GM19025 (cell line): Measurements from ENCODE around the gene LAMTOR5.

Source experiments
- ATAC-seq: cut with Tn5 transposase; IDR thresholded peaks from one replicate; pipeline ENCODE4 v1.9.1; 2021; ENCODE audit warnings: mild to moderate bottlenecking, low read depth, moderate library complexity; ENCODE audit not compliant: unreplicated experiment

Gene LAMTOR5

DNA sequence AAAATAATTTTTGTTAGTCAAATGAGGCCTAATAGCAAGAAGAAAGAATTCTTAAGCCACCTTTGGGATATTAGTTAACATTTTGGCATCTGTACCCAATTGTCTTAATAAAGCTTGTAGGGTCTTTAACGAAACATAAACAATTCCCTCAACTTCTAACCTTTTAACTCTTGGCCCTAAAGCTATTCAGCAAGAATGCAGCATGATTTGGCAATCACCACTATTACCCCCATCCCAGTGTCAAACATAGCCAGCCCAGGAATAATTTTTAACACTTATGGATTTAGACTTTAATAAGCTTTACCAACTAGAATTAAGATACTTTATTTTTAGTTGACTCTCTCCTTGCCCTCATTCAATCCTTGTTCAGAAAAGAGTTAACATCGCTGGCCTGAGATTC is 14.2 kb downstream of the LAMTOR5 start:
- ATAC-seq: no peak

DNA sequence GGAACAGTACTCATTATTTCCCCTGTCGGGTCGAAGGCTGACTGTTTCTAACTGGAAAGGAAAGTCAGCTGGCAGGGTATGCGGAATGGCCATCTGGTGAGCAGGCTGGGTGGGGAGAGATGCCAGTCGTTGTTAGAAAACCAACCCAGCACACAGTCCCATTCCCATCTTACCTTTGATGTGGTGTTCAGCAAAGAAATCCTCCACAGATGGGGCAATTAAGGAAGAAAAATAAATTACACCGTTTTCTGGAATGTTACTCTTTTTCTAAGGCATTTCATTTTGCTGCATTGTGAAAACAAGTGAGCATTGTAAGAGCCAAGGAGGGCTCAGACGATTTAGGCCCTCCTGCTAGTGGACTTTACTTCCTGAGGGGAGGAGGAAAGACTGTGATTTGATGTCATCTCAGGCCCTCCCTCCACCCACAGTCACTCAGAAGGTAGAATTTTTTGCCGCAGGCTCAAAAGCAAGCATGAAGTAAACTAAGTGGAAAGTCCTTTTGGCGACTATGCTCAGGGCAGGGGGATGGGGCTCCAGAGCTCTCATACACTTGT is 16.7 kb downstream of the LAMTOR5 start, which contains the start of gene SLC16A4:
TSS of gene SLC16A4 (minus strand) at position 335 of the 554 bp plus-strand sequence. CDS start 1,703 bp downstream, outside the sequence.
- no peak for ATAC-seq

DNA sequence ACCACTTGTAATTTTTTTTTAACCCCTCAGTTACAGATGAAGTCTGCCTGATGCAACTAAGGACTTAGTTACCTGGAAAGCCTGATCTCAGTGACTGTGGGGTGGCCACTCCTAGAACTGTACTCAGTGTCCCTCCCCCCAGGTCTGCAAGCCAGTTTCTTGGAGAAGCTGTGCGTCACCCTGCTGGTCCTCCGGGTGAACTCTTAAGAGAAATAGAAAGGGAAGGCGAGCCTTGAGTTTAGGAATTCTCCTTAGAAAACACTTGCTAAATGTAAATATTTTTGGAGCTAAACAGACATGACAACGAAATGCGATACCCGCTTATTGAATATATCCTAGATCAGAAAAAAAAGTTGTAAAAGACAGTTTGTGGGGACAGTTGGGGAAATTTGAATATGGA is 17.4 kb downstream of the LAMTOR5 start:
- no peak for ATAC-seq

DNA sequence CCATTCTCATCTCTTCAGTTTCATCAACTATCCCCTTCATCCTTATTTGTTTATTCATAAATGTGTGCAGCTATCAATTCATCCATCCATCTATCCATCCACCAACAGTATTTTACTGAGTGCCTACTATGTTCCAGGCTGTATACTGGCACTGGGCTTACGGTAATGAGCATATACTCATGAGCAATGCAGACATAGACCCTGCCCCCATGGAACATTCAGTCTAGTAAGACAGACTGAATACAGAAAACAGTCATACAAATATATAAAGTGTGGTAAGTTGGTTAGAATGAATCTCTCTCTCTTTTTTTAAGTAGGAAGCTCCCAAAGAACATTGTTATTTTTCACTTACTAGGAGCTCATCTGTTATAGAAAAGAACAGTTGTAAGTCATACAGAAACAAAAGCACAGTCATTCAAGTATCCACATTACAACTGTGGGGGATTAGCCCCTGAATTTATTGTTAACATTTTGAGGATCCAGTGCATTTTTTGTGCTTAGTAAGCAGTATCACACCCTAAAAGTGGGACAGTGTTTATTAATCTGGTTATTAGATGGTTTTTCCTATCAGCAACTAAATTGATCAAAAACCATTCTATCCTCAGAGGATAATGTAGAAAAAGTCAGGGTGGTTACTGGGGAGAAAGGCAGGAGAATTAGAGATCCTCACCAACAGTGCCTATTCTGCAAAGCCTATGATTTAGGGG is 20.3 kb downstream of the LAMTOR5 start:
- ATAC-seq: no peak

DNA sequence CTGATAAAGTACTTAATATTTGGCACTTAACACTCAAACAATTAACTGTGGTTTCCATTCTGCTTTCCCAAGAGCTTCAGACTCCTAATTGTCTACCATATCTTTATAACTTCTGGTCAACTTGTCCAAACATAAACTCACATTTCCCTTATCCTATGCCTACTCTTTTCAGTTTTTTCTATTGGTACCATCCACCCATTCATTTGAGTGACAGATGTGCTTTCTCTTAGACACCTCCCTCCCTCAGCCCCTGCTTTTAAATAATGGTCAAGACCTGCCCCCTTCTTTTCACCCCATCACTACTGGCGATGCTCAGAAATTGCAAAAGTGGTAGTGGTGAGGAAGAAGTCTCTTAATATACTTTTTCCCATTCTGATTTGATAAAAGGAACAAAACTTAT is 22.1 kb downstream of the LAMTOR5 start:
- ATAC-seq: no peak

DNA sequence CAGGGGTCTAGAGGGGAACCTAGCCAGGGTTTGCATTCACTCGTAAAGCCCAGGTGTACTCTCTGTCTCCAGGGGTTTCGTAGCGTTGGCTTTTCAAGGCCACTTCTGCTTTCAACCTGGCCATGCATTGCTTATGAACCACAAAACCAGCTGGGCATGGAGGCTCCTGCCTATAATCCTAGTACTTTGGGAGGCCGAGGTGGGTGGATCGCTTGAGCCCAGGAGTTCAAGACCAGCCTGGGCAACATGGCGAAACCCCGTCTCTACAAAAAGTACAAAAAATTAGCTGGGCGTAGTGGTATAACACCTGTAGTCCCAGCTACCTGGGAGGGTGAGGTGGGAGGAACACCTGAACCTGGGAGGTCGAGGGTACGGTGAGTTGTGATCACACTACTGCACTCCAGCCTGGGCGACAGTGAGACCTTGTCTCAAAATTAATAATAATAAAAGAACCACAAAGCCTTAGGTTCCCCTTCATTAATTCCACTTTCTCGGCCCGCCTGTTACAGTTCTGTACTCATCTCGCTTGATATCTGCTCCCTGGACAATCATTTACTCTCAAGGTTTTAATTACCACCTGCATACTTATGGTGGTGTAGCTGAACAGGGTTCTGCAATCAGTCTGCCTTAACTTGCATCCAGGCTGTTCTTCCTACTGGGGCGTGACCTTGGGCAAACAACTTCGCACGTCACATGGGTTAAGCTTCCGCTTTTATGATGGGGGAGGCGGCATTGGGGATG is 22.7 kb downstream of the LAMTOR5 start:
- ATAC-seq: no peak

DNA sequence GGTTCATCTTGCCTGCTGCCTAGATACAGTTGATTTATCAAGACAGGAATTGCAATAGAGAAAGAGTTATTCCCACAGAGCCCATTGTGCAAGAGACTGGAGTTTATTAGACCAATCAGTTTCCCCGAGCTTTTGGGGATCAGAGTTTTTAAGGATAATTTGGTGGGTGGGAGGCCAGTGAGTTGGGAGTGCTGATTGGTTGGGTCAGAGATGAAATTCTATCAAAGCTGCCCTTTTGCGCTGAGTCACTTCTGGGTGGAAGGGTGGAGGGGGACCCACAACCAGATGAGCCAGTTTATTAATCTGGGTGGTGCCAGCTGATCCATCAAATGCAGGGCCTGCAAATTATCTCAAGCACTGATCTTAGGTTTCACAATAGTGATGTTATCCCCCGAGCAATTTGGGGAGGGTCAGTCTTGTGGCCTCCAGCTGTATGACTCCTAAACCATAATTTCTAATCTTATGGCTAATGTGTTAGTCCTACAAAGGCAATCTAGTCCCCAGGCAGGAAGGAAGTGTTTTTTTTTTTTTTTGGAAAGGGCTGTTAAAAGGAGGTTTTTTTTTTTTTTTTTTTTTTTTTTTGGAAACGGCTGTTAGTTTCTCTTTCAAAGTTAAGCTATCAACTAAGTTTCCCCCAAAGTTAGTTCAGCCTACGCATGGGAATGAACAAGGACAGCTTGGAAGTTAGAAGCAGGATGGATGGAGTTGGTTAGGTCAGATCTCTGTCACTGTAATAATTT is 24.1 kb downstream of the LAMTOR5 start:
- no peak for ATAC-seq

DNA sequence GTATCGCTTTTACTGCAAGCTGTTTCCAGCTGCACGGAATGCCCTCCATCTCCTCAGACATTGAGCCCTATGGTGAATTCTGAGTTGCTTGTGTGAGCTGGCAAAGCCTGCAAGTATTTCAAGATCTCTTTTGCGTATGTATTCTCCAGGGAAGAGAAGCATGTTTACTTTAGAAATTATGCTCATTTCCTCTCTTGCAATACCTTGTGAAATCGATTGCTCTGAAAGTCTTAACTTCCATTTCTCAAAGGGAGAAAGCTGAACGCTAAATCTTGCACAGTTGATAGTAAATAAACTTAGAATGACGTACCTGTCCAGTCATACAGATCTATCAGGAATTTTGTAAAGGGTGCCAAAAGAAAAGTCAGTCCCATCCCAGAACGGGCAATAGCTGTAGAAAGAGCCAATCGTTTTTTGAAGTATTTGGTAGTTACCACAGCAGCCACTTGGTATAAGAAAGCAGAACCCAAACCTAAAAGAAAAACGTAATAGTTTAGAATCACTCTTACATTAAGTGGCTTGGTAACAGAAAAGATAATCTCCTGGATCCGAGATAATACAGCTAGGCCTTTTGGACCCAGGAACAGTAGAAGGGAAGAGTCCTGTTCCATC is 26.7 kb downstream of the LAMTOR5 start:
- no peak for ATAC-seq

DNA sequence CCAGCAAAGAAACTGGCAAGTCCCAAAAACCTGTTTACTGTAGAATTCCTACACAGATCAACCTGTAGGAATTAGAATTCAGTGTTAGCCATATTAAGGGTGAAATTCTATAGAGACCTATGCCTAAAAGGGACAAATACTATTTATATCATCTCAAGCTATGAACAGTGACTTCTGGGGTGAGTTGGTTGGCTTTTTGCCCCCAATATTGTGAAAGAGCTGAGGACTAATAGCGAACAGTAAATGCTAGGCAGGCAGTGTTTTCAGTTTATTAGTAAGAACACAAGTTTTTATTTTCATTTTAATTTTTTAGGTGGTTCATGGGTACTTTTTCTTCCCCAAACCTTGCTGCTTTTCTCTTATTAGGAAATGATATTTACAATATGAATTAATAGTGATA is 32.0 kb downstream of the LAMTOR5 start:
- ATAC-seq: no peak

DNA sequence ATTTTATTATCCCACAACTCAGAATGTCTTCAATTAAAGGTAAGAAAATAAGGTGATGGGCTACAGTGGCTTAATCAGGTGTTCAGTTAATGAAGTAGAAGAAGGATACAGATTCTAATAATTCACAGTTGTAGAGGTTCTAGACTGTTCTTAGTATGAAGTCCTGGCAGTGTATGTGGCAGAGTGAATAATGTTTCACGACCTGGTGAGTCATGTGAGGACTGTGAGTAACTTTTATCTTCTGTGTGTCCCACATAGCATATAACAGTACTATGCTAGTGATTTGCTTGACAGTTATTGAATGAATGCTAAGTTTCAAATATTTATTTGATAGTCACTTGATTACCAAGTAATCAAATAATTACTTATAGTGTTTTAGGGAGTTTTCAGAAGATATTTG is 36.7 kb downstream of the LAMTOR5 start:
- ATAC-seq: no peak

DNA sequence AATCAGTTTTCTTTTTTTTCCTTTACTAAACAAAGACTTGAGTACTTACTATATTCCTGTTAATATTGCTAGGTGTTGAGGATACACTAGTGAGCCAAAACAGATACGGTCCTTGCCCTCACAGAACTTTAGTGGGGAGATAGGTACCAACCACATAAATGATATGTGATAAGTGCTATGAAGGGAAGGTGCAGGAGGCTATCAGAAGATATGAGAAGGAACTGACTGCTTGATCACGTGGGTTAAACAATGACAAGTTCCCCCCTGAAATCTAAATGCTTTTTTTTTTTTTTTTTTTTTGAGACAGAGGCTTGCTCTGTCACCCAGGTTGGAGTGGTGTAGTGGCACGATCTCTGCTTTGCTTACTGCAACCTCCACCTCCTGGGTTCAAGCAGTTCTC is 43.3 kb downstream of the LAMTOR5 start:
- no peak for ATAC-seq

DNA sequence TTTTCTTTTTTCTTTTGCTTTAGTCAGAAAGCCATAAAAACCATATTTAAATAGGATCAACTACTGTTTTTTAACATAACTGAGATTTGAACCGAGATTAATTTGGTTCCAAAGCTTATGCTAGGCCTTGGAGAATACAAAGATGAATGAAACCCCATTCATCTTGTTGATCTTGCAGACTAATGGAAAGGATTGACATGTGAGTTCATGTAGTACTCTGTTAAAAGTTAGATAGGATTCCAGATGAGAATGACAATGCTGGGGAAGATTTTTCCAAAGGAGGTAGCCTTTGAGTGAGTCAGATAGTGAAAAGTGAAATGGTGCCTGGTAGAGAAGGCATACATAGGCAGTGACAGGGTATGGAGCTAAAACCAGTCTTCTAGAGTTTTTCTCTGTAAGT is 45.6 kb downstream of the LAMTOR5 start:
- ATAC-seq: no peak

DNA sequence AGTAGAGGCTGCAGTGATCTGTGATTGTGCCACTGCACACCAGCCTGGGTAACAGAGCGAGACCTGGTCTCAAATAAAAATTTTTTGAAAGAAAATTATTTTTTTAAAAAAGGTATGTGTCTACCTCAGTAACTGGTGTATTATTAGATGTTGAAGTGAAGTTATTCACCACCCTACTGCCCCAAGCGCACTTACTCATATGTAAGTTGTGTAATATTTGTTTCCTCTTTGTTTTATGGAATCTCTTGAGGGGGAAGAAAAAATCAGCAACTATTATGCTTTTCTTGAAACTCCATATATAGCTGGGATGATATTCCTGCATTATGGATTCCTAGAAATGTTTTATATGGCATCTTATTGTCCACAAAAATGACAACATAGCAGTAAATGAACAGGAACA is 47.1 kb downstream of the LAMTOR5 start:
- ATAC-seq: no peak

DNA sequence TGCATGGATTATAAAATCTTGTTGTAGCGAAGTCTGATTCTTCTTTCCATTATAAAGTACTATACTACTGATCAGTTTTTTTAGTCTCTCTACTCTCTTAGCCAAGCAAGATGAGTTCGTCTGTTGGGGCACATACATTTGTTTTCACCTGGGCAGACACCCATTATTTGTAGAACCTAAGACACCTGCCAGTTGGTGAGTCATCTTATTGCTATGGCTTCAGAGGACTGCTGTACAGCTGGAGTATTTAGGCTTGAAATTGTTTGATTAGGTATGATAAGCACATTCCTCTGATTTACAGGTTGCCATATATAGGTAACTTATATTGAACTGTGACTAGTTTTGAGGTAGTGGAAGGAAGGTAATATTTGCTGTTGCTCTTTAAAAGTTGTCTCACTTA is 51.1 kb downstream of the LAMTOR5 start:
- no peak for ATAC-seq

DNA sequence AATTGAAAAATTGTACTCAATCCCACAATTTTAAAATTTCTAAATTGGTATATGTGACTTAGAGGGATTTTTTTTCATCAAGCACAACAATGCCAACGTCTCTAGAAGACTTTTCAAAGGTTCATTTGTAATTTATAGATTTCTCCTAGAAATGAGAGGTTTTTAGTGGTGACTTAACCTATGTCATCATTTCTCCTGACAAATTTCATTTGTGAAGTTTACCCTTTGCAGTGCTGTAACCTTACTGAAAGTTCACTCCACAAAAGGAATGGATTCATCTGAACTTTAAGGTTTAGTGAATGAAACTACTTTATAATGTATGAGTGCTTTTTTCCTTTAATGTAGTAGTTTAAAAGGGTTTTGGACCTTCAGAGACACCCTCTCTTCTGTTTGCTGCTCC is 52.2 kb downstream of the LAMTOR5 start:
- ATAC-seq: no peak
